Activated CD8-positive, alpha-beta T cell treated with anti-CD3 and anti-CD28 coated beads for 36 hours (primary cell): ENCODE measurements around the gene FANCC. TPM values are rescaled to one million over a fixed set of nuclear protein-coding genes. Genes with fewer than 3 reads are reported as not detected.

ENCODE experiments used
- ATAC-seq: fragments of 200-7000 bp; cut with Tn5 transposase; one replicate; pipeline ENCODE4 v1.10.0; 2021; ENCODE audit warnings: mild to moderate bottlenecking, moderate library complexity
- CTCF ChIA-PET: fragments of 350-600 bp; sonication (Branson Sonifier 250); formaldehyde crosslinking; loops from one replicate; lab custom pipeline; 2021; ENCODE audit warnings: antibody characterized with exemption; lab: Charles Lee
- POLR2A ChIA-PET: fragments of 350-600 bp; sonication (Branson Sonifier 250); formaldehyde crosslinking; loops from one replicate; lab custom pipeline; 2021; ENCODE audit warnings: antibody characterized with exemption; lab: Charles Lee
- DNase-seq: peaks from one replicate; pipeline ENCODE4 v3.0.0-alpha.2; 2020
- H3K27ac Mint-ChIP-seq: one replicate; pipeline ENCODE4 v1.8.0; 2021; ENCODE audit warnings: mild to moderate bottlenecking, mixed read lengths
- H3K27me3 Mint-ChIP-seq: one replicate; pipeline ENCODE4 v1.8.0; 2021; ENCODE audit warnings: mixed read lengths
- H3K36me3 Mint-ChIP-seq: one replicate; pipeline ENCODE4 v1.8.0; 2021; ENCODE audit warnings: low read depth, mixed read lengths
- H3K4me1 Mint-ChIP-seq: one replicate; pipeline ENCODE4 v1.8.0; 2021; ENCODE audit warnings: low read depth, mixed read lengths
- H3K4me3 Mint-ChIP-seq: one replicate; pipeline ENCODE4 v1.8.0; 2021; ENCODE audit warnings: mild to moderate bottlenecking, moderate library complexity, mixed read lengths
- H3K9me3 Mint-ChIP-seq: one replicate; pipeline ENCODE4 v1.8.0; 2021; ENCODE audit warnings: mixed read lengths
- intact Hi-C: fragments of 100-400 bp; cut with micrococcal nuclease; formaldehyde crosslinking; loops from one replicate; pipeline ENCODE4 v1.10.0; 2022
- total RNA-seq, 2 experiments: library from RNA; stranded (reverse); gene quantifications; one replicate each; pipeline ENCODE4 v1.2.3, GENCODE V29; 2021
- TF ChIP-seq, protein P1 (sequence below): fragments of 200-600 bp; IDR thresholded peaks from one replicate; pipeline ENCODE4 v1.8.0; 2022; ENCODE audit warnings: antibody characterized with exemption, mild to moderate bottlenecking

Gene FANCC
- total RNA-seq, 2 experiments from 2014 or later: 11.5 to 12.4 TPM

DNA sequence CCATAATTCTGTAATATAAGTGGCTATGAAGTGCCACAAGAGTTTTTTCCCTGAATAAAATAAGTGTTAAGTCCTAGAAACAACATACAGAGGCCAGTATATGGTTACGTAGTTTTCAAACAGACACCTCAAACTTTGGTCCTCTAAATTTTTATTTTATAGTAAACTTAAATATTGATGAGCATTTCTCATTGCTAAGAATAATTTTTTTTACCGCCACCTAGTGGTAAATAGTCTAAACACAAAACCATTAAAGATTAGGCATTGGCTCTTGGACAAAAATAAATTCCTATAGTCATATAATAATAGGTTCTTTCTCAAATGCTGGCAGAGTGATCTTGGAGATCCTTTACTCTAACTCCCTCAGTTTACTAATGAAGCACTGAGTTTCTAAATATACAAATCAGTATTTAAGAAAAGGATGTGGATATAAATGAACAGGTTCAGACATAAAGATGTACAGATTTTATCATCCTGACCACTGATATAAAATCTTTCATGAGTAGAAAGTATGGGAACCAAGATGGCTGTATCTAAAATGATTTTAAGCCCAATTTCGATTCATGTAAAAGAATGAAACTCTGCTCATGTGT lies 136.2 kb downstream of the FANCC start:
- no peak overlapping the region for H3K4me3 Mint-ChIP-seq
- no peaks in the 10 kb centered on the region for H3K9me3 Mint-ChIP-seq
- ChIA-PET POLR2A (no interaction called here), CTCF (interaction anchor here (2.0 to 2.9 kb wide), 2 partner anchors 14 to 155 kb away, joined by 6 to 20 read pairs; no protein-coding TSS in a partner anchor)
- no peaks in the 10 kb centered on the region for H3K27me3 Mint-ChIP-seq
- no peak for DNase-seq
- H3K36me3 Mint-ChIP-seq: no peaks in the 10 kb centered on the region
- H3K27ac Mint-ChIP-seq: no peak overlapping the region
- no peaks in the 10 kb centered on the region for H3K4me1 Mint-ChIP-seq
- no peak for ATAC-seq
- intact Hi-C loops: no loop called here
- TF ChIP-seq, protein P1, sequence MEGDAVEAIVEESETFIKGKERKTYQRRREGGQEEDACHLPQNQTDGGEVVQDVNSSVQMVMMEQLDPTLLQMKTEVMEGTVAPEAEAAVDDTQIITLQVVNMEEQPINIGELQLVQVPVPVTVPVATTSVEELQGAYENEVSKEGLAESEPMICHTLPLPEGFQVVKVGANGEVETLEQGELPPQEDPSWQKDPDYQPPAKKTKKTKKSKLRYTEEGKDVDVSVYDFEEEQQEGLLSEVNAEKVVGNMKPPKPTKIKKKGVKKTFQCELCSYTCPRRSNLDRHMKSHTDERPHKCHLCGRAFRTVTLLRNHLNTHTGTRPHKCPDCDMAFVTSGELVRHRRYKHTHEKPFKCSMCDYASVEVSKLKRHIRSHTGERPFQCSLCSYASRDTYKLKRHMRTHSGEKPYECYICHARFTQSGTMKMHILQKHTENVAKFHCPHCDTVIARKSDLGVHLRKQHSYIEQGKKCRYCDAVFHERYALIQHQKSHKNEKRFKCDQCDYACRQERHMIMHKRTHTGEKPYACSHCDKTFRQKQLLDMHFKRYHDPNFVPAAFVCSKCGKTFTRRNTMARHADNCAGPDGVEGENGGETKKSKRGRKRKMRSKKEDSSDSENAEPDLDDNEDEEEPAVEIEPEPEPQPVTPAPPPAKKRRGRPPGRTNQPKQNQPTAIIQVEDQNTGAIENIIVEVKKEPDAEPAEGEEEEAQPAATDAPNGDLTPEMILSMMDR: peak; percentile 60

DNA sequence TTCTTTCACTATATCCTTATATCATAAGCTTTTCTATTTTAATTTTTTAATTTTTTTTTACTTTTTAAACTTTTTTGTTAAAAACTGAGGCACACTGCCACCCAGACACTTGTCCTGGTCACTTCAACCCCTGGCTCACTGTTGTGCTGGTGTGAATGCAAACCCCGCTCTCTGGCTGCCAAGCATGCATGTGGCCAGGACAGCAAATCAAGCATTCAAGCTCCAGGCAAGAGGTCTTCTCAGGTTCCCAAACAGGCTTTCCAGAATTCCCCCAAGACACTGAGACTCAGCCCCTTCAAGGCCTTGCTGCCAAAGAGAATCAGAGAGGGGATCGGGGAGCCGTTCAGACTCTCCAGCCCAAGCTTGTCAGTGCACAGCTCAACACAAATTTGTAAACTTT lies 139.9 kb downstream of the FANCC start:
- Mint-ChIP-seq H3K4me3 (no peak overlapping the region), H3K27me3 (no peaks in the 10 kb centered on the region), H3K9me3 (no peaks in the 10 kb centered on the region), H3K36me3 (no peaks in the 10 kb centered on the region), H3K27ac (no peak overlapping the region), H3K4me1 (no peaks in the 10 kb centered on the region)
- TF ChIP-seq, protein P1: no peak
- DNase-seq (no peak), ATAC-seq (no peak)
- intact Hi-C loops: no loop called here
- ChIA-PET CTCF (interaction anchor here (0.8 to 0.9 kb wide), 2 partner anchors 10 to 497 kb away, joined by 5 read pairs; no protein-coding TSS in a partner anchor), POLR2A (no interaction called here)

DNA sequence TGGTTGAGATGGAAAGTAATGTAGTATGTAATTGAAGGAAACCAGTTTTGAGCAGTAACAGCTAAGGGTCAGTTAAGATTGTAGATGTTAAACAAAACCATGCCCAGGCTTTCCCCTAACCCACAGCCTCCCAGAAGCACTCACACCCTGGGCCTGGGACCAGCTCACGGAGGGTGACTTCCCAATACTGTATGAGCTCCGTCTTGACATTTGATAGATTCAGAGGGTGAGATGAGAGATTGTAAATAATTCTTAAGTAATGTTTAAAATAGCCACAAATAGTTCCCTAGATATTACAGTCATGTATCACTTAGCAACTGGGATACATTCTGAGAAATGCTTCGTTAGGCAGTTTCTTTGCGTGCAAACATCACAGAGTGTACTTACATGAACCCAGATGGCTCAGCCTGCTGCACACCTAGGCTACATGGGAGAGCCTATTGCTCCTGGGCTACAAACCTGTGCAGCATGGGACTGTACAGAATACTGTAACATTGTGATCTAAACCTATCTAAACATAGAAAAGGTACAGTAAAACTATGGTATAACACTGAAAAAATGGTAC lies 140.7 kb downstream of the FANCC start:
- H3K27ac Mint-ChIP-seq: no peak overlapping the region
- H3K9me3 Mint-ChIP-seq: no peaks in the 10 kb centered on the region
- H3K36me3 Mint-ChIP-seq: peaks cover under 1% of the 10 kb centered on the region
- TF ChIP-seq, protein P1: no peak
- POLR2A ChIA-PET: no interaction called here
- H3K4me1 Mint-ChIP-seq: peaks cover under 1% of the 10 kb centered on the region
- CTCF ChIA-PET: interaction anchor here (1.3 kb wide), 1 partner anchor 9 kb away, joined by 3 read pairs; no protein-coding TSS in a partner anchor
- intact Hi-C loops: no loop called here
- no peak for ATAC-seq
- H3K4me3 Mint-ChIP-seq: no peak overlapping the region
- no peaks in the 10 kb centered on the region for H3K27me3 Mint-ChIP-seq
- no peak for DNase-seq

DNA sequence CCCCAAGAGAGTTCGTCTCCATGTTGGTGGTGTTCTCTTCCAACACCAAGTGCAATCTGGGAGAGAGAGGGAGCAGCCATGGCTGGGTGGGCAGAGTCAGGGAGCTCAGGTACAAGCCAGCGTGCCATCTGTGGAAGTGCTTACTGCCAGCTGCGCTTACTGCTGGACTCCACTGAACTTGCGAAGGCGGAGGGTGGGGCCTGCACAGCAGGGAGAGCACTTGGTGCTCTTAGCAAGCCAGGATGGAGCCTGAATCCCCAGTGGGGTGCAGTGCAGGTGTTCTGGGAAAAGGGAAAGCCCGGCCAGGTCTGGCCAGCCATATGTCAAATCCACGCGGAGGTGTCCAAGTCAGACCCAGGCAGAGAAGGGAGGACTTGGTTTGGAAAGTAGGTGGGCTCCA lies 142.0 kb downstream of the FANCC start:
- Mint-ChIP-seq H3K36me3 (peaks cover 6% of the 10 kb centered on the region), H3K9me3 (no peaks in the 10 kb centered on the region), H3K4me3 (no peak overlapping the region), H3K4me1 (peaks cover 9% of the 10 kb centered on the region), H3K27ac (no peak overlapping the region), H3K27me3 (no peaks in the 10 kb centered on the region)
- POLR2A ChIA-PET: no interaction called here
- DNase-seq (no peak), ATAC-seq (no peak)
- intact Hi-C loops: no loop called here
- TF ChIP-seq, protein P1: no peak
- CTCF ChIA-PET: interaction anchor here (1.4 kb wide), 1 partner anchor 48 kb away, joined by 6 read pairs; no protein-coding TSS in a partner anchor

DNA sequence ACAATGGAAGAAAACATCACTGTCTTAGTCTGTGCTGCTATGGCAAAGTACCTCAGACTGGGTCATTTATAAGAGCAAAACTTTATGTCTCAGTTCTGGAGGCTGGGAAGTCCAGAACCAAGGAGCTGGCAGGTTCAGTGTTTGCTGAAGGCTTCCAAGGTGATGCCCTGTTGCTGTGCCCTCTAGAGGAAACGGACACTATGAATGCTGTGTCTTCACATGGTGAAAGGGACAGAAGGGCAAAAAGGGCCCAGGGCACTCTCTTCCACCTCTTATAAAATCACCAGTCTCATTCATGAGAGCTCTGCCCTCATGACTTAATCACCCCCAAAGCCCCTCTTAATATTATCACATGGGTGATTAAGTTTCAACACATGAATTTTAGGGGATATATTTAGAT lies 143.5 kb downstream of the FANCC start:
- H3K36me3 Mint-ChIP-seq: peaks cover 9% of the 10 kb centered on the region
- ATAC-seq (no peak), DNase-seq (no peak)
- no peaks in the 10 kb centered on the region for H3K9me3 Mint-ChIP-seq
- CTCF ChIA-PET: interaction anchor here (1.4 kb wide), 1 partner anchor 46 kb away, joined by 6 read pairs; no protein-coding TSS in a partner anchor
- H3K27me3 Mint-ChIP-seq: no peaks in the 10 kb centered on the region
- peaks cover 14% of the 10 kb centered on the region for H3K4me1 Mint-ChIP-seq
- TF ChIP-seq, protein P1: no peak
- intact Hi-C loops: no loop called here
- no peak overlapping the region for H3K27ac Mint-ChIP-seq
- POLR2A ChIA-PET: no interaction called here
- H3K4me3 Mint-ChIP-seq: no peak overlapping the region
